CD4-positive, alpha-beta T cell treated with Interleukin-15 for 4 hours (primary cell): ENCODE measurements around the gene CADM2.
"Not testable (repeated sequence)": the region's sequence is repeated elsewhere in the genome, so short reads cannot be mapped to it uniquely, and the experiment has no call there.

Experiments used
- DNase-seq: peaks from one replicate; pipeline ENCODE4 v3.0.0-alpha.2; 2020; ENCODE audit warnings: low spot score

CADM2 gene

GRCh38 chr3:85670634-85671205 lies 711.9 kb downstream of the CADM2 start:
- DNase-seq: no peak

GRCh38 chr3:85672761-85673160 lies 714.0 kb downstream of the CADM2 start:
- no peak for DNase-seq

DNA sequence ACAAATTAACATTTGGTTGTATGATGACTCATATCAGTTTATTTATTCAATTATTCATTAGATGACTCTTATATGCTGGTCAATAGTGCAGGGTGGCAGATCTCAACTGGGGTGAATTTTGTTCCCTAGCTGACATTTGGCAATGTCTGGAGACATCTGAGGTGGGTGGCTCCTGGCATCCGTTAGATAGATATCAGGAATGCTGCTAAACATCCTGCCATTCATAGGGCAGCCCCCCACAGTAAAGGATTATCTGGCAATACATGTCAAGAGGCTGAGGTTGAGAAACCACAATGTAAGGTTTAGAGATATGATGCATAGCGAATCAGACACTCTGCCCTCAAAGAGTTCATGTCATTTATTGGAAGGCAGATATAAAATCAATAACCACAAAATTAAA lies 719.9 kb downstream of the CADM2 start:
- DNase-seq: no peak

- no peak for DNase-seq
These were observed 723.1 kb downstream of the CADM2 start for GRCh38 chr3:85681906-85682305.

GRCh38 chr3:85691196-85691595 lies 732.4 kb downstream of the CADM2 start:
- no peak for DNase-seq

GRCh38 chr3:85697156-85697555 lies 738.4 kb downstream of the CADM2 start:
- no peak for DNase-seq

DNA sequence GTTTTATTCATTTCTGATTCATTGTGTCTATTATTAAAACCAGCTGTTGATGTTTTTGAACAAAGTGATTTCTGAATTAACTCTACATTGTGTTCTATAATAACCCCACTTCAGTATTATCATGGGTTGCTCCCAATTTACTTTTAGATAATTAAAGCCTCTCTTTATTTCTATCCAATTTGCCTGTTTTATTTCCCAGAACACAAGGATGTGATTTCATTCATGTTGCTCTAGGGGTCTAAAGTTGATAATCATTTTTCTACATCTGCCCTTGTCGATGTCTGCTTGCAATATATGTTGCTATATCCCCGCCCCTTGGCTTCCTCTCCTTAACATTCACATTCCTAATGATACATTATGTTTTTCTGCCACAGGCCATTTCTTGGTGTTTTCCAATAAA lies 747.3 kb downstream of the CADM2 start:
- DNase-seq: no peak

DNA sequence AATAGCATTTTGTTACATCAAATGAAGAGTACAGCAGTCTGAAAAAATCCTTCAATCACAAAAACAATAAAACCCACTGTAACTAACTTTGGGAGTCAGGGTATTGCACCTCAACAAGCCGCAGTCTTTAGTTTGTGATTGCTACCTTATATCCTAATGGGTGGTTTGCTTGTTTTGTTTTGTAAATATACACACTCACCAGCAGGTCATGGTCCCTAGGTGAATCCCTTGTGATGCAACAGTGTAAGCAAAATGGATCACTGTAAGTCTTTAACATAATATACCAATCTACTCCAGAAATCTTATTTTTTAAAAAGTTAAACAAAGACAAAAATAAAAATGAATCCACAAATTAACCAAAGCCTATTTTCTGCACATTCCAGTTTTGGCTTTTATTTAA lies 749.5 kb downstream of the CADM2 start:
- not testable (repeated sequence) for DNase-seq

DNA sequence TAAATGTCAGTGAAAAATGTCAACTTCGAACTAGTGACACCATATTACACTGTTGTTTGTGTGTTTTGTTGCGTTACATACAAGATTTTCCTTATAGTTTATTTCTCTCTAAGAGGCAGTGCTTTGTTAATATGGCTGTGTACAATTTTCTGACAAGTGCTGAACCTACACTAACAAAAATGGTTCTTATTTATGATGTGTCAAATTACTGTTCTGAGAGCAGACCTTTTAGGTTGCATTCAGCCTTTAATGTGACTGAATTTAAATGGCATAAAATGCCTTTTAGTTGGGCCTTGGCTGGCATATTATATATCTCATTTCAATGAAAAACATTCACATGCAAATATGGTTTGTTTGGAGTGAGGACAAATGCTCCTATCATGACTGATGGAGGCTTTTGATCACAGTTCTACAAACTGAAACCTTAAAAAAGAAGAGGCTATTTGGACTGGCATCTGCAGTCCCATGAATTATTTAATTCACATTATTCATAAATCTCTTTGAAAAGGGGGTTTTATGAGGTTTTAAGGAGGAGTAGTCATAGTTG lies 750.6 kb downstream of the CADM2 start:
- DNase-seq: no peak

GRCh38 chr3:85710490-85710889 lies 751.7 kb downstream of the CADM2 start:
- DNase-seq: no peak

DNA sequence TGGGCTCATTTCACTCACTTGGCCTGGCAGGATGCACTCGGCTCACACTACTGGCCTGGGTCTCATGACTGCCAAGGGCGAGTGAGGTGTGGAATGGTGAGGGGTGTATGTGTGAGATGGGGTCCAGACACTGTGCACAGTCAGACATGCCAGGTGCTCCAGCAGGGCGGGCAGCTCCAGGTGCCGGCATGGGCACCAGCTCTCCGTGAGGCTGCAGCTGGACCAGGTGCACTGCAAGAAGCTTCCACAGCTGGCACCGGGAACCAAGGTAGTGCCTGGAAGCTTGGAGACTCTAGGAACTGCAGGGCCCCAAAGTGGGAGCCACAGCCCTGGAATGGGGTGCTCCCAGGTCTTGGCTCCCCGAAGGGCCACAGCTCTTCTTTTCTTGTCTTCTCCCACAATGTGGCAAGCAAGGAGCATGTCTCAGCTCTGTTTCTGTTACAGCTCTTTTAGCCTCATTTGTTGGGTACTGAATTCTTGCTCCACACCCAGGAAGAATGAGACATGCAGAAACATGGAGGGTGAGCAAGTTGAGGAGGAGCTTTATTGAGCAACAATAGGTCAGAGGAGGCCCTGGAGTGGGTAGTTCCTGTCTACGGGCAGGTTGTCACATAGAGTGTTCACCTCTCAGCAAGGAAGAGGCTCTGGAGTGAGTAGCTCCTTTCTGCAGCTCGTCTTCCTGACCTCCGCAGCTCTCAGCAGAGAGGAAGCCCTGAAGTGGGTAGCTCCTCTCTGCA lies 762.8 kb downstream of the CADM2 start:
- no peak for DNase-seq

DNA sequence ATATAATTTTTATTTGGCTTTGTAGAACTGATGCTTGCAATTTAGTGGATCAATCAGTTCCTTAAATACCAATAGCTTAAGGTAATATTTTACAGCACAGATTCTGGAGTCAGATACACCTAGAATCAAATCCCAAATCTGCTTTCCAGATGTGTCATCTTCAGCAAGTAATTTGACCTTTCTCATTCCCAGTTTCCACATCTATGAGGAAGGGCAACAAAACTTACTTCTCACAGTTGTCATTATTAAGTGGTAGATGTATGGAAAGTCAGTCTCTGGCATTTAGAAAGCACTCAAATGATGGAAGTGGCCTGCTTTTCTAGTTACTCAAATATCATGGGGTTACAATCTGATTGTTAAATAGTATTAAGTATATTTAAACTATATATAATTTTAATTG lies 767.0 kb downstream of the CADM2 start:
- DNase-seq: no peak

GRCh38 chr3:85726241-85726640 lies 767.5 kb downstream of the CADM2 start:
- DNase-seq: no peak

- DNase-seq: no peak
These were observed 779.1 kb downstream of the CADM2 start for GRCh38 chr3:85737846-85738245.

GRCh38 chr3:85740561-85740960 lies 781.8 kb downstream of the CADM2 start:
- DNase-seq: no peak

DNA sequence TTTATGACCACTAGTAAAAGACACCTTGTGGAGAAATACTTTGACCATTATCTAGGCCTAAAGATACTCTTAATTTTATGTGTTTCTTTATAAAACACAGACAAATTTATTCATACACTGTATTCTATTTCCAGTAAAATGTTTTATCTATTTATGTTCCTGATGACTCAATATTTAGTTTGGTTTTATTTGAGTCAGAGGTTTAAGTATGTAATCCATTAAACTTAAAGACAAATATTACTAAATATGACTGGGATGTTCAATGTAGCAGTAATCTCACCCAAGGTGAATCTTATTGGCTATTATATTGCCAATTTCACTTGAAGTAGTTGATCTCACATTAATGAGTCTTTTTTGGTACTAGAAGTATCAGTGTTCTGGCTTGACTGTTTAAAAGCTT lies 799.7 kb downstream of the CADM2 start:
- no peak for DNase-seq

DNA sequence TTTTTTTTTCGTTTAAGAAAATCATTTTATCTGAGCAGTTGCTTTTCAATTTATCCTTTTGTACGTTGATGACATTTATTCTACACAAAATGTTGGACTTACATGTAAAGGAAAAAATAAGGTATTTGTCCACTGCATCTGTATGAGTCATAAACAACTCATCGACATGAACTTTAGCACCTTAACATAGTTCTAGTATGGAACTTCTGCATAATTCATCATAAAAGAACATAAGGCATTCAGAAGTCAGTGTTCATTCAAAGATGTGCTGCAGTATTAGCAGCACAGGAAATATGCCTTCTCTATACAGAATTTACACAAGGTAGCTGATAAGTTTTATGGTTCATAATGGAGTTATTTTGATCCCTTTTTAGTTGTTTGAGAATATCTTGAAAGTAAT lies 801.6 kb downstream of the CADM2 start:
- no peak for DNase-seq

DNA sequence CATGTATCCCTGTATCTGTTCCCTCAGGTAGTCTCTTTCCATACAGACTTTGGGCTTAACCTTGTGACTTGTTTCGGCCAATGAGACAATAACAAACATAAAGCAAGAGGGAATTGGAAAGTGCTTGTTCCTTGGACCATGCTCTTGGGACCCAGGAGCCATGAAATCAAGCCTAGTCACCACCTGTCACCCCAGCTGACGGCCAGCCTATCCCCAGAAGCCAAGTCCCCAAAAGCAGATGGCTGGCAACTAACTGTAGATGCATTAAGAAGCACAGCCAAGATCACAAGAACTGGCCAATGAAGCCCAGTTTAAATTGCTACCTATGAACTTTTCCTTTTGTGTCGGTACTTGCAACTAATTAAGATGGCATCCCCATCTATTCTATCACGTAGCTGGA lies 822.0 kb downstream of the CADM2 start:
- no peak for DNase-seq

DNA sequence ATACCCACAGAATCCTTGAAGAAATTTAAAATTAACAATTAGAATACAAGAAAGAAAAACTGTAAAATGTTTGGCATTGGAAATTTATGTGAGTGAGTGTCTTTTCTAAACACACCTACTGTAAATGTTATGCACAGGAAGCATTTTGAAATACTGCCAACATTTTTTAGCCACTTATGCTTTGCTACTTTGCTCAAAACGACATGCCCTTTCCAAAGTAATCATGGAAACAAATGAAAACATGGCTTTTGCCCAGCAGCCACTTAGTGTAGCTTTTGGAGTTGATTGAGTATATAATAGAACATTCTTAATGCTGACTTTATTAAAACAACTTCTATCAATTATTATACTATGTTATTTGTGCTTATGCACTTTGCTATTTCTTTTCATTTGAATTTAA lies 823.0 kb downstream of the CADM2 start:
- DNase-seq: no peak

DNA sequence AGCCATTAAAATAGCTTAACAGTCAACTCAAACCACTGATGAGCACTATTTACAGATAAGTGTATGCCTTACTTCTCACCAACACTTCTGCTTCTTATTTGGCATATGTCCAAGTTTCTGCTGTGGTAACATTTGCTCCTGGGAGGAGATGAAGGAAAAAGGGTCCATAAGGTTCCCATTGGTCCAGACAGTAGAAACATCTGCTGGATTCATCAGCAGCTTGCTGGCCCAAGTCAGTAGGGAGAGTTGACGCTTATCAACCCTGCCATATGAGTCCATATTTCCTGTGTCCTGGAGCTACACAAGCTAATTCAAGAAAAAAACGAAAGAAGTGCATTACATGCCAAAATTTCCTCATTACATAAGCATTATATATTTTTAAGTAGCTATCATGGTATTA lies 824.5 kb downstream of the CADM2 start:
- DNase-seq: no peak

- DNase-seq: no peak
These were observed 827.0 kb downstream of the CADM2 start for GRCh38 chr3:85785766-85786165.

- DNase-seq: no peak
These were observed 831.7 kb downstream of the CADM2 start for GRCh38 chr3:85790445-85791030.

DNA sequence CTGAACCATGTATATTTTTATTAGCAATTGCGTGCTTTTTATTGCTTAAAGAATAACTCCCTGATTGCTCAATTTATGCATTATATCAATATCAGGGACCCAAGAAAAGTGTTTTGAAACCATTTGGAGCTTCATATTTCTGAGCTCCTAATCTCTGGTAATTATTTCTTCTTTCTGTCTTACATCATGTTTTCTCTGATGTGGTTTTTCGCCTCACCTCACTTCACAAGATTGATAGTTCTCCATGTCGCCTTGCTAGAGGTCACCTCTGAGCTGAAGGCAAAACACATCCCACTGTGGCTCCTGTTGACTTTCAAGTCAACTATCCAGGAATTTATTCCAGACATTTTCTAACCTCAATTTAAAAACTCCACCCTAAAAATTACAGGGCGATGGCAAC lies 837.4 kb downstream of the CADM2 start:
- DNase-seq: no peak

DNA sequence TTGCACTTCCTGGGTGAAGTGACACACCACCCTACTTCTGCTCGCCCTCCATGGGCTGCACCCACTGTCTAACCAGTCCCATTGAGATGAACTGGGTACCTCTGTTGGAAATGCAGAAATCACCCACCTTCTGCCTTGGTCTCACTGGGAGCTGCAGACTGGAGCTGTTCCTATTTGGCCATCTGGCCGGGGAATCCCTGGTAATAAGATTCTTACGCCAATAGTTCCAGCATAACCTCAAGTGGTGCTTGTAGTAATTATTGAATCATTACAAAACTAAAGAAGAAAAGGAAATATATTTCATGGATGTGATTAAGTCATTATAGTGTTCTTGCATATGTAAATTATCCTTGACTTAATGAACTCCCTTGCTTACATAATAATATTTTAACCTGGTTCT lies 841.9 kb downstream of the CADM2 start:
- DNase-seq: no peak
